ENCODE results near the gene PRR23E.

DNA sequence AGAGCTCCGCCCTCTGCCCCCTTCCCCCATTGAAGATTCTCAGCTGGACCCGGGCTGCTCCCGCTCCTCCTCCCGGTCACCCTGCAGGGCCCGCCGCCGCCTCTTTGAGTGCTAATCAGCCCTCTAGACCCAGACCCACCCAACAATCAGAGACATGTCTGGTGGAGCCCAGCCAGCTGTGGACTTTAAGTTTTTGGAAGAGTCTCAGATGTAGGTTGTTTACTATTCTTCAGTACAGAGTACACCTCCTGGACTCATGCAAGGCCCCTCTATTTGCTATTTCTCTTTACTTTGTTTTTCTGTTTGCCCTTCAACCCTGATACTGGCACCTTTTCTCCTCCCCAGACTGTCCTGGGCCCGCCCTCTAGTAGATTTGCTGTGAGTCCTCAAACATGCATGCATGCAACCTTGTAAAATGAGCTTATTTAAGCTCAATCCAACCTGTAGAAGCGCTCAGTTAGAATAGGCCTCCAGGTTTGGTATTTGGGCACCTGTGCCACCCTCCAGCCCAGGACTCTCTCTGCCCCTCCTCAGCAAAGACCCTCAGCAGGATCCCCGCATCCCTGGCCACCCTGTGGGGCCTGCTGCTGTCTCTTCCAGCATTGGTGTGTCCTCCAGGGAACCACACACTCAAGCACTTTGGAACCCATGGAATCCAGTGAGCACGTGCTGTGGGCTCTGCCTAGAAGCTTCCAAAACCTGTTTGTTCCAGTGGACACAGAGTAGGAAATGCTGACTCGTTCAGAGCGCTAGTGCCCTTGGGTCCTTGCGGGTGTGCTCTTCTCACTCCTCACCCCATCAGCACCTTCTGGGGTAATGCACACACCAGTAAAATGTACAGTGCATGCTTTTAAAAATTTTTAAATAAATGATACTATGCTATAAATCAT, 4.6 kb downstream of the PRR23E start:
- TF ChIP-seq POLR2AphosphoS5 (IDR thresholded peaks at IDR 0.05; ENCODE audit: low read depth, low read length) (no peak), SIN3A (IDR thresholded peaks at IDR 0.05; ENCODE audit: borderline replicate concordance, insufficient read depth, low read depth, low read length) (no peak)
- TF ChIP-seq, protein P1, sequence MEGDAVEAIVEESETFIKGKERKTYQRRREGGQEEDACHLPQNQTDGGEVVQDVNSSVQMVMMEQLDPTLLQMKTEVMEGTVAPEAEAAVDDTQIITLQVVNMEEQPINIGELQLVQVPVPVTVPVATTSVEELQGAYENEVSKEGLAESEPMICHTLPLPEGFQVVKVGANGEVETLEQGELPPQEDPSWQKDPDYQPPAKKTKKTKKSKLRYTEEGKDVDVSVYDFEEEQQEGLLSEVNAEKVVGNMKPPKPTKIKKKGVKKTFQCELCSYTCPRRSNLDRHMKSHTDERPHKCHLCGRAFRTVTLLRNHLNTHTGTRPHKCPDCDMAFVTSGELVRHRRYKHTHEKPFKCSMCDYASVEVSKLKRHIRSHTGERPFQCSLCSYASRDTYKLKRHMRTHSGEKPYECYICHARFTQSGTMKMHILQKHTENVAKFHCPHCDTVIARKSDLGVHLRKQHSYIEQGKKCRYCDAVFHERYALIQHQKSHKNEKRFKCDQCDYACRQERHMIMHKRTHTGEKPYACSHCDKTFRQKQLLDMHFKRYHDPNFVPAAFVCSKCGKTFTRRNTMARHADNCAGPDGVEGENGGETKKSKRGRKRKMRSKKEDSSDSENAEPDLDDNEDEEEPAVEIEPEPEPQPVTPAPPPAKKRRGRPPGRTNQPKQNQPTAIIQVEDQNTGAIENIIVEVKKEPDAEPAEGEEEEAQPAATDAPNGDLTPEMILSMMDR (IDR thresholded peaks at IDR 0.05), result no peak

All from Panc1 (cell line).